Activated CD8-positive, alpha-beta memory T cell treated with anti-CD3 and anti-CD28 coated beads, Interleukin-2, amount 50 U/mL, for 24 hours (primary cell): ENCODE measurements around the gene DDX56.
A peak's percentile ranks its signal among the peaks of the same experiment; 100 is the strongest.

Experiments used
- DNase-seq: peaks from one replicate; pipeline ENCODE4 v3.0.0-alpha.2; 2020; ENCODE audit errors: extremely low read depth

The DDX56 gene

GRCh38 chr7:44535348-44536064 lies 38.2 kb downstream of the DDX56 start:
- no peak for DNase-seq

GRCh38 chr7:44534501-44534900 lies 39.2 kb downstream of the DDX56 start:
- peak; percentile 2 for DNase-seq

- DNase-seq = no peak
Observed at GRCh38 chr7:44534087-44534486, 39.6 kb downstream of the DDX56 start.

GRCh38 chr7:44533301-44534055 lies 40.2 kb downstream of the DDX56 start:
- DNase-seq = no peak

- DNase-seq = no peak
Observed at GRCh38 chr7:44531421-44532380, 42.0 kb downstream of the DDX56 start.

GRCh38 chr7:44530990-44531389 lies 42.7 kb downstream of the DDX56 start:
- DNase-seq = no peak

GRCh38 chr7:44524811-44525388 lies 48.8 kb downstream of the DDX56 start:
- DNase-seq = no peak

- DNase-seq = no peak
Observed at GRCh38 chr7:44522315-44522714, 51.4 kb downstream of the DDX56 start.

GRCh38 chr7:44521347-44522095 lies 52.2 kb downstream of the DDX56 start:
- no peak for DNase-seq

- DNase-seq = no peak
Observed at GRCh38 chr7:44520574-44520973, 53.1 kb downstream of the DDX56 start.

GRCh38 chr7:44519546-44519945 lies 54.2 kb downstream of the DDX56 start:
- no peak for DNase-seq

GRCh38 chr7:44518761-44519160 lies 54.9 kb downstream of the DDX56 start:
- no peak for DNase-seq

- no peak for DNase-seq
Observed at GRCh38 chr7:44517175-44517574, 56.5 kb downstream of the DDX56 start.
